Endothelial cell (in vitro differentiated cells): ENCODE measurements around the gene LRG1. TPM values are rescaled to one million over a fixed set of nuclear protein-coding genes. Genes with fewer than 3 reads are reported as not detected.

ENCODE experiments used
- DNase-seq: peaks from one replicate; pipeline ENCODE4 v3.0.0; 2021; ENCODE audit warnings: low spot score
- H3K27ac Mint-ChIP-seq: one replicate; pipeline ENCODE4 v1.8.0; 2021; ENCODE audit warnings: mixed read lengths, inconsistent platforms; ENCODE audit not compliant: unreplicated experiment
- H3K27me3 Mint-ChIP-seq: one replicate; pipeline ENCODE4 v1.8.0; 2021; ENCODE audit warnings: mild to moderate bottlenecking, moderate library complexity, mixed read lengths, inconsistent platforms; ENCODE audit not compliant: unreplicated experiment
- H3K36me3 Mint-ChIP-seq: one replicate; pipeline ENCODE4 v1.8.0; 2021; ENCODE audit warnings: mild to moderate bottlenecking, low read depth, mixed read lengths, inconsistent platforms; ENCODE audit not compliant: unreplicated experiment
- H3K4me1 Mint-ChIP-seq: one replicate; pipeline ENCODE4 v1.8.0; 2021; ENCODE audit warnings: mild to moderate bottlenecking, mixed read lengths, inconsistent platforms; ENCODE audit not compliant: unreplicated experiment
- H3K4me3 Mint-ChIP-seq: one replicate; pipeline ENCODE4 v1.8.0; 2021; ENCODE audit warnings: mild to moderate bottlenecking, mixed read lengths, inconsistent platforms; ENCODE audit not compliant: unreplicated experiment
- H3K9me3 Mint-ChIP-seq: one replicate; pipeline ENCODE4 v1.8.0; 2021; ENCODE audit warnings: mixed read lengths, inconsistent platforms; ENCODE audit not compliant: unreplicated experiment
- total RNA-seq: library from RNA; stranded (reverse); fragmentation: NEBNext Ultra II Directional; extraction: Animal tissue kit (Norgen Biotek cat#: 25700); gene quantifications from one replicate; pipeline ENCODE4 v1.2.1, GENCODE V29; 2021; ENCODE audit not compliant: unreplicated experiment
- TF ChIP-seq, protein P1 (sequence below): fragments of 200-600 bp; sonication (generic); IDR thresholded peaks from one replicate; pipeline ENCODE4 v1.5.0; 2021; ENCODE audit warnings: antibody characterized with exemption; ENCODE audit not compliant: unreplicated experiment

LRG1 gene
- total RNA-seq, 1 donor from 2014 or later: 2.2 TPM

DNA sequence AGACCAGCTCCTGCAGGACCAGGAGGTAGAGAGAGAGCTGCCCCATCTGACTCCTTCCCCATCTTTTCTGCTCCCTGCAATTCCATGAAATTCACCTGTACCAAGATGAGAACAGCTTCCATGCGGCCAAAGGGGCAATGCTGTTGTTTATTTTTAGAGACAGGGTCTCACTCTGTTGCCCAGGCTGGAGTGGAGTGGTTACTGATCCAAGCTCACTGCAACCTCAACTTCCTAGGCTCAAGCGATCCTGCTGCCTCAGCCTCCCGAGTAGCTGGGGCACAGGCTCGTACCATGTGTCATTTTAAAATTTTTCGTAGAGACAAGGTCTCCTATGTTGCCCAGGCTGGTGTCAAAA lies 18.0 kb downstream of the LRG1 start:
- TF ChIP-seq, protein P1, sequence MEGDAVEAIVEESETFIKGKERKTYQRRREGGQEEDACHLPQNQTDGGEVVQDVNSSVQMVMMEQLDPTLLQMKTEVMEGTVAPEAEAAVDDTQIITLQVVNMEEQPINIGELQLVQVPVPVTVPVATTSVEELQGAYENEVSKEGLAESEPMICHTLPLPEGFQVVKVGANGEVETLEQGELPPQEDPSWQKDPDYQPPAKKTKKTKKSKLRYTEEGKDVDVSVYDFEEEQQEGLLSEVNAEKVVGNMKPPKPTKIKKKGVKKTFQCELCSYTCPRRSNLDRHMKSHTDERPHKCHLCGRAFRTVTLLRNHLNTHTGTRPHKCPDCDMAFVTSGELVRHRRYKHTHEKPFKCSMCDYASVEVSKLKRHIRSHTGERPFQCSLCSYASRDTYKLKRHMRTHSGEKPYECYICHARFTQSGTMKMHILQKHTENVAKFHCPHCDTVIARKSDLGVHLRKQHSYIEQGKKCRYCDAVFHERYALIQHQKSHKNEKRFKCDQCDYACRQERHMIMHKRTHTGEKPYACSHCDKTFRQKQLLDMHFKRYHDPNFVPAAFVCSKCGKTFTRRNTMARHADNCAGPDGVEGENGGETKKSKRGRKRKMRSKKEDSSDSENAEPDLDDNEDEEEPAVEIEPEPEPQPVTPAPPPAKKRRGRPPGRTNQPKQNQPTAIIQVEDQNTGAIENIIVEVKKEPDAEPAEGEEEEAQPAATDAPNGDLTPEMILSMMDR: no peak
- peaks cover 5% of the 10 kb centered on the region for H3K4me1 Mint-ChIP-seq
- no peaks in the 10 kb centered on the region for H3K9me3 Mint-ChIP-seq
- H3K27ac Mint-ChIP-seq: no peak overlapping the region
- H3K4me3 Mint-ChIP-seq: no peak overlapping the region
- H3K36me3 Mint-ChIP-seq: no peaks in the 10 kb centered on the region
- peaks cover 11% of the 10 kb centered on the region for H3K27me3 Mint-ChIP-seq
- no peak for DNase-seq

GRCh38 chr19:4521170-4521887 lies 18.5 kb downstream of the LRG1 start:
- no peaks in the 10 kb centered on the region for H3K9me3 Mint-ChIP-seq
- no peak for DNase-seq
- peaks cover 5% of the 10 kb centered on the region for H3K4me1 Mint-ChIP-seq
- H3K36me3 Mint-ChIP-seq: no peaks in the 10 kb centered on the region
- TF ChIP-seq, protein P1: no peak
- peaks cover 11% of the 10 kb centered on the region for H3K27me3 Mint-ChIP-seq
- peak overlapping the region; percentile 23 for H3K4me3 Mint-ChIP-seq
- H3K27ac Mint-ChIP-seq: no peak overlapping the region

GRCh38 chr19:4519521-4520277 lies 20.1 kb downstream of the LRG1 start:
- Mint-ChIP-seq H3K27ac (peak overlapping the region; percentile 74), H3K36me3 (no peaks in the 10 kb centered on the region), H3K4me3 (no peak overlapping the region), H3K4me1 (peaks cover 3% of the 10 kb centered on the region), H3K27me3 (peaks cover 14% of the 10 kb centered on the region), H3K9me3 (no peaks in the 10 kb centered on the region)
- TF ChIP-seq, protein P1: no peak
- DNase-seq: no peak

- Mint-ChIP-seq H3K27me3 (peaks cover 15% of the 10 kb centered on the region), H3K4me1 (peaks cover 3% of the 10 kb centered on the region)
Observed at GRCh38 chr19:4519172-4519496, 20.7 kb downstream of the LRG1 start.

More at GRCh38 chr19:4519172-4519496, 20.7 kb downstream of the LRG1 start:
- no peak for DNase-seq
- Mint-ChIP-seq H3K9me3 (no peaks in the 10 kb centered on the region), H3K36me3 (no peaks in the 10 kb centered on the region), H3K4me3 (no peak overlapping the region), H3K27ac (no peak overlapping the region)
- TF ChIP-seq, protein P1: no peak
